Mucosa of descending colon (tissue), 3 donors: ENCODE measurements around the gene SUPT4H1. TPM values are rescaled to one million over a fixed set of nuclear protein-coding genes. Genes with fewer than 3 reads are reported as not detected.

Source experiments
- ATAC-seq: fragments of 200-7000 bp; cut with Tn5 transposase; one replicate; pipeline ENCODE4 v1.9.1; 2020; ENCODE audit warnings: mild to moderate bottlenecking, moderate library complexity
- DNase-seq, 3 donors: peaks; one replicate each; pipeline ENCODE4 v3.0.0-alpha.2; 2020
- H3K36me3 ChIP-seq: fragments of 200-600 bp; one replicate; pipeline ENCODE4 v1.8.0; 2021; ENCODE audit warnings: low read depth, mild to moderate bottlenecking
- H3K4me1 ChIP-seq: fragments of 200-600 bp; one replicate; pipeline ENCODE4 v1.8.0; 2021; ENCODE audit warnings: low read depth, mild to moderate bottlenecking
- H3K4me3 ChIP-seq: fragments of 200-600 bp; one replicate; pipeline ENCODE4 v1.8.0; 2021; ENCODE audit warnings: mild to moderate bottlenecking
- H3K9me3 ChIP-seq: fragments of 200-600 bp; one replicate; pipeline ENCODE4 v1.8.0; 2021; ENCODE audit warnings: mild to moderate bottlenecking
- intact Hi-C, 2 donors: fragments of 100-400 bp; cut with DNase I in 1 of 2; cut with micrococcal nuclease in 1 of 2; formaldehyde crosslinking; loops; one replicate each; pipeline versions ENCODE4 v1.11.0 to v1.11.1; 2022; cut with DNase I, micrococcal nuclease
- total RNA-seq, 3 donors: library from RNA; stranded (reverse); fragmentation: NEBNext Ultra II Directional in 2 of 3; extraction: Animal tissue kit (Norgen Biotek cat#: 25700) in 2 of 3; gene quantifications; one replicate each; pipeline versions ENCODE4 v1.2.1 to v1.2.4, GENCODE V29; 2021 to 2023
- TF ChIP-seq, protein P1 (sequence below): fragments of 200-600 bp; IDR thresholded peaks from one replicate; pipeline ENCODE4 v1.8.0; 2022; ENCODE audit warnings: antibody characterized with exemption, mild to moderate bottlenecking
- donor health status: DM: no; HTN: no; CAD: no; lungs with moderate emphysema.
- donor health status: DM: no; HTN: no; CAD: no.
- donor health status: DM: no; HTN: yes; CAD: no.

Gene SUPT4H1
- total RNA-seq, 3 donors from 2014 or later = 57.9 to 79.5 (median 68.9) TPM

GRCh38 chr17:58336456-58337209, 15.4 kb downstream of the SUPT4H1 start:
- peaks cover 12% of the 10 kb centered on the region for H3K4me1 ChIP-seq
- H3K9me3 ChIP-seq = no peaks in the 10 kb centered on the region
- H3K36me3 ChIP-seq = no peaks in the 10 kb centered on the region
- intact Hi-C loops = no loop called here
- no peak overlapping the region for H3K4me3 ChIP-seq
- no peak for ATAC-seq
- TF ChIP-seq, protein P1, sequence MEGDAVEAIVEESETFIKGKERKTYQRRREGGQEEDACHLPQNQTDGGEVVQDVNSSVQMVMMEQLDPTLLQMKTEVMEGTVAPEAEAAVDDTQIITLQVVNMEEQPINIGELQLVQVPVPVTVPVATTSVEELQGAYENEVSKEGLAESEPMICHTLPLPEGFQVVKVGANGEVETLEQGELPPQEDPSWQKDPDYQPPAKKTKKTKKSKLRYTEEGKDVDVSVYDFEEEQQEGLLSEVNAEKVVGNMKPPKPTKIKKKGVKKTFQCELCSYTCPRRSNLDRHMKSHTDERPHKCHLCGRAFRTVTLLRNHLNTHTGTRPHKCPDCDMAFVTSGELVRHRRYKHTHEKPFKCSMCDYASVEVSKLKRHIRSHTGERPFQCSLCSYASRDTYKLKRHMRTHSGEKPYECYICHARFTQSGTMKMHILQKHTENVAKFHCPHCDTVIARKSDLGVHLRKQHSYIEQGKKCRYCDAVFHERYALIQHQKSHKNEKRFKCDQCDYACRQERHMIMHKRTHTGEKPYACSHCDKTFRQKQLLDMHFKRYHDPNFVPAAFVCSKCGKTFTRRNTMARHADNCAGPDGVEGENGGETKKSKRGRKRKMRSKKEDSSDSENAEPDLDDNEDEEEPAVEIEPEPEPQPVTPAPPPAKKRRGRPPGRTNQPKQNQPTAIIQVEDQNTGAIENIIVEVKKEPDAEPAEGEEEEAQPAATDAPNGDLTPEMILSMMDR = no peak
- DNase-seq = peak in 1 of 3 donors; percentile 37

DNA sequence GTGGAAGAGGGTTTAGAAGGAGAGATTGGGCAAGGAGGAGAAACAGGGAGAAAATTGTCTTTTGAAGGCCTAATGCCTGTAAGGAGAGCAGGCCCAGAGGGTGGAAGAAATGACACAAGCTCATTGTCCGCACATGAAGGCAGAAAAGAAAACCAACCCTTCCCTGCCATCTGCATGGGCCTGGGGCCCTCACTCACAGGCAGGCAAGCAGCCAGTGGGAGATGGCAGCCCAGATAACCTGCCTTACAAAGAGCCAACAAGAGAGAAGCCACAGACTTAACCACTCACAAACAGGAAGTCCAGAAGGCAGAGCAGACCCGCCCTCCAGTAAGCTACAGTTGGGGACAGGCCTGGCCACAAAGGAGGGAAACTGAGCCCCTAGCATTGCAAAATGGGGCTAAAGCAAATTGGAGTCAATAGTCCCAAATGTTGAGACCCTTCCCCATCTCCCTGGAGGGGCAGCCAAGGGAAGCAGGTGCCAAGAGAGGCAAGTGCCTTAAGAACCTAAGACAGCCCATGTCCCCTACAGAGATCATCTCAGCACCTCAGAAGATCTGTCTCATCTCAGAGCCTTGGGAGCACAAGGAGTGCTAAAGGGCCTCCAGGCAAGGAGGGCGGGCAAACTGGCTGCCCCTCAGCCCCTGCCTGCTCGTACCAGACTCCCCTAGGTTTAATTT, 16.1 kb downstream of the SUPT4H1 start:
- Histone ChIP-seq H3K4me1 (peaks cover 12% of the 10 kb centered on the region), H3K4me3 (no peak overlapping the region), H3K9me3 (no peaks in the 10 kb centered on the region), H3K36me3 (no peaks in the 10 kb centered on the region)
- intact Hi-C loops = no loop called here
- DNase-seq (peak; percentile 65 to 75 (median 71)), ATAC-seq (peak; percentile 41)
- TF ChIP-seq, protein P1 = no peak

GRCh38 chr17:58335061-58335731, 16.8 kb downstream of the SUPT4H1 start:
- Histone ChIP-seq H3K4me1 (peaks cover 12% of the 10 kb centered on the region), H3K4me3 (no peak overlapping the region), H3K36me3 (no peaks in the 10 kb centered on the region), H3K9me3 (no peaks in the 10 kb centered on the region)
- TF ChIP-seq, protein P1 = no peak
- intact Hi-C loops = no loop called here
- ATAC-seq (no peak), DNase-seq (peak in 2 of 3 donors; percentile 34 to 60)

GRCh38 chr17:58334661-58335060, 17.3 kb downstream of the SUPT4H1 start:
- Histone ChIP-seq H3K9me3 (no peaks in the 10 kb centered on the region), H3K4me3 (no peak overlapping the region), H3K4me1 (peaks cover 12% of the 10 kb centered on the region), H3K36me3 (no peaks in the 10 kb centered on the region)
- intact Hi-C loops = no loop called here
- ATAC-seq (no peak), DNase-seq (peak in 2 of 3 donors; percentile 28 to 50)
- TF ChIP-seq, protein P1 = no peak

DNA sequence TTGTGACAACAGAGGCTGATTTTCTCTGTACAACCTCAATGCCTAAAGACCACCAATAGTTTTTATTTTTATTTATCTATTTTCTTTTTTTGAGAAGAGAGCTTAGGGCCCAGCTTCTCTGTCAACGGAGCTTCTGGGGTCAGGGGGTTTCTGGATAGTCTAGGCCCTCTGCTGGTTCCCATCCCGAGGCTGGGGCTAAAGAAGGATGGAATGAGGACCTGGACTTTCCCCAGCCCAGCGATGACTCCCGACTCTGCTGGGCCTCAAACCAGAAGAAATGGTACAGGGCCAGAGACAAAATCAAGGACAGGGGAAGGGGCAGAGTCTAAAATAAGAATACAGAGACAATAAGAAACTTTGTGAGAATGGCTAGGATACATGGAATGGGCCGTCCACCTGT, 17.7 kb downstream of the SUPT4H1 start:
- Histone ChIP-seq H3K4me1 (peaks cover 9% of the 10 kb centered on the region), H3K36me3 (no peaks in the 10 kb centered on the region), H3K9me3 (no peaks in the 10 kb centered on the region), H3K4me3 (no peak overlapping the region)
- no peak for DNase-seq
- intact Hi-C loops = no loop called here
- ATAC-seq = no peak
- TF ChIP-seq, protein P1 = no peak
